Measurements from ENCODE around the gene C1orf116. TPM values are rescaled to one million over a fixed set of nuclear protein-coding genes. Genes with fewer than 3 reads are reported as not detected.

Gene C1orf116
- total and polyA plus RNA-seq, 4 donors, result 0.27 to 0.79 (median 0.46) TPM

DNA sequence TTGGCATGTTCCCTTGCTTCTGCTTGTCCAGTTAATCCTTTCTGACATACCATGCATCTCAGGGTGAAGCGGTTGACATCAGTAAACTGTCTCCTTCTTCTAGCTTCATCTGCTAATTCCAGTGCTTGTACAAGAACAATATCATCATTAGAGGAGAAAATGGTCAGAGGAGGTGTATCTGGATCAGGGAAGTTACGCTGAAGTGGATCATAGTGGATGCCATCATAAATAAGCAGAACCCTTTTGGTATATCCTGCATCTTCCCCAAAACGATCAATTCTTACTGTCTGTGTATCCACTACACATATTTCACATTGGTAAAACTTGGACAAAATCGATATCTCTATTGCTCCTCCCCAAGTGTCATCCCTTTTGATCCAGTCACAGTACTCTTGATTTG is 16.5 kb upstream of the C1orf116 start:
- 83% methylated on average over 4 of the region's 4 CpGs for WGBS
- H3K27ac ChIP-seq (ENCODE audit: low read depth in 1 of 2, low read length in 2 of 2), result no peak overlapping the region
- H3K4me1 ChIP-seq (ENCODE audit: control insufficient read depth in 4 of 4, insufficient read depth in 4 of 4, low read length in 3 of 4), result peaks cover 1 to 39% (median 12%) of the 10 kb centered on the region in 4 donors

DNA sequence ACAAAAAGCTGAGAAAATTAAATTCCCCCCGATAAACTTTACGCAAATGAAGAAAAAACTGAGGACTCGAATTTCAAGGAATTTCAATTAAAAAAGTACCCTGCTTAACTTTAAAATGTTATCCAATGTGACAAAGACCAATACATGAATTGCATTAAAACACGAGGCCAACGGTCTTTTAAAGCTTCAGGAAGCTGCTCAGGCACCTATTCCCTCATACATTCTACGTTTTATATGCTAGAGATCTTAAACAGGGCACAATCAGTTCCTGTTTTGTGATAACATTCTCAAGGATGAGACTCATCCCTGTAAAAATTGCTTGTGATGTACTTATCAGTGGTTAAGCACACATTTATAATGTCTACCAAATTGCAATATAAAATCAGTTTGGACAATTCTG is 15.5 kb upstream of the C1orf116 start:
- no peak overlapping the region for H3K27ac ChIP-seq (ENCODE audit: low read depth in 1 of 2, low read length in 2 of 2)
- WGBS, result 90% methylated on average over 6 of the region's 6 CpGs
- H3K4me3 ChIP-seq (ENCODE audit: low read depth in 1 of 3, low read length in 3 of 3), result no peak overlapping the region
- no peaks in the 10 kb centered on the region for H3K9me3 ChIP-seq (ENCODE audit: control insufficient read depth in 4 of 4, low read length in 3 of 4)
- H3K27me3 ChIP-seq (ENCODE audit: control insufficient read depth in 4 of 4, insufficient read depth in 4 of 4, low read length in 3 of 4), result no peaks in the 10 kb centered on the region
- H3K4me1 ChIP-seq (ENCODE audit: control insufficient read depth in 4 of 4, insufficient read depth in 4 of 4, low read length in 3 of 4), result peaks cover 3 to 43% (median 12%) of the 10 kb centered on the region in 4 donors
- DNase-seq (ENCODE audit: low spot score), result no peak
- H3K36me3 ChIP-seq (ENCODE audit: control insufficient read depth in 4 of 4, insufficient read depth in 3 of 4, low read depth in 1 of 4, low read length in 3 of 4), result peaks cover under 1 to 19% (median 3%) of the 10 kb centered on the region in 4 donors
- no peak overlapping the region for H3K9ac ChIP-seq (ENCODE audit: low read depth in 1 of 2, low read length in 2 of 2)
- no peak for TF ChIP-seq SP1 (IDR thresholded peaks at IDR 0.05)

More for the DNA sequence above, 16.5 kb upstream of the C1orf116 start:
- peak; percentile 30 for DNase-seq (ENCODE audit: low spot score)
- Histone ChIP-seq H3K4me3 (ENCODE audit: low read depth in 1 of 3, low read length in 3 of 3) (no peak overlapping the region), H3K27me3 (ENCODE audit: control insufficient read depth in 4 of 4, insufficient read depth in 4 of 4, low read length in 3 of 4) (no peaks in the 10 kb centered on the region), H3K9me3 (ENCODE audit: control insufficient read depth in 4 of 4, low read length in 3 of 4) (no peaks in the 10 kb centered on the region), H3K36me3 (ENCODE audit: control insufficient read depth in 4 of 4, insufficient read depth in 3 of 4, low read depth in 1 of 4, low read length in 3 of 4) (peaks cover 0 to 19% (median 3%) of the 10 kb centered on the region in 4 donors), H3K9ac (ENCODE audit: low read depth in 1 of 2, low read length in 2 of 2) (peak overlapping the region; percentile 8 to 95)
- TF ChIP-seq TAF1 (conservative IDR thresholded peaks at IDR 0.05) (no peak), GABPA (IDR thresholded peaks at IDR 0.05 in 1 of 2, conservative IDR thresholded peaks at IDR 0.05 in 1 of 2) (no peak), RXRA (IDR thresholded peaks at IDR 0.05) (no peak), EGR1 (IDR thresholded peaks at IDR 0.05; ENCODE audit: low read depth in 2 of 2) (no peak), JUND (IDR thresholded peaks at IDR 0.05) (no peak), HNF4A (conservative IDR thresholded peaks at IDR 0.05) (no peak), HNF4G (IDR thresholded peaks at IDR 0.05) (no peak), YY1 (IDR thresholded peaks at IDR 0.05) (no peak), NR2F2 (IDR thresholded peaks at IDR 0.05) (no peak)
- TF ChIP-seq, protein P1, sequence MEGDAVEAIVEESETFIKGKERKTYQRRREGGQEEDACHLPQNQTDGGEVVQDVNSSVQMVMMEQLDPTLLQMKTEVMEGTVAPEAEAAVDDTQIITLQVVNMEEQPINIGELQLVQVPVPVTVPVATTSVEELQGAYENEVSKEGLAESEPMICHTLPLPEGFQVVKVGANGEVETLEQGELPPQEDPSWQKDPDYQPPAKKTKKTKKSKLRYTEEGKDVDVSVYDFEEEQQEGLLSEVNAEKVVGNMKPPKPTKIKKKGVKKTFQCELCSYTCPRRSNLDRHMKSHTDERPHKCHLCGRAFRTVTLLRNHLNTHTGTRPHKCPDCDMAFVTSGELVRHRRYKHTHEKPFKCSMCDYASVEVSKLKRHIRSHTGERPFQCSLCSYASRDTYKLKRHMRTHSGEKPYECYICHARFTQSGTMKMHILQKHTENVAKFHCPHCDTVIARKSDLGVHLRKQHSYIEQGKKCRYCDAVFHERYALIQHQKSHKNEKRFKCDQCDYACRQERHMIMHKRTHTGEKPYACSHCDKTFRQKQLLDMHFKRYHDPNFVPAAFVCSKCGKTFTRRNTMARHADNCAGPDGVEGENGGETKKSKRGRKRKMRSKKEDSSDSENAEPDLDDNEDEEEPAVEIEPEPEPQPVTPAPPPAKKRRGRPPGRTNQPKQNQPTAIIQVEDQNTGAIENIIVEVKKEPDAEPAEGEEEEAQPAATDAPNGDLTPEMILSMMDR (IDR thresholded peaks at IDR 0.05; ENCODE audit: low read depth, low read length, missing input control), result no peak
- TF ChIP-seq, protein P2, sequence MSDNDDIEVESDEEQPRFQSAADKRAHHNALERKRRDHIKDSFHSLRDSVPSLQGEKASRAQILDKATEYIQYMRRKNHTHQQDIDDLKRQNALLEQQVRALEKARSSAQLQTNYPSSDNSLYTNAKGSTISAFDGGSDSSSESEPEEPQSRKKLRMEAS (IDR thresholded peaks at IDR 0.05), result no peak

DNA sequence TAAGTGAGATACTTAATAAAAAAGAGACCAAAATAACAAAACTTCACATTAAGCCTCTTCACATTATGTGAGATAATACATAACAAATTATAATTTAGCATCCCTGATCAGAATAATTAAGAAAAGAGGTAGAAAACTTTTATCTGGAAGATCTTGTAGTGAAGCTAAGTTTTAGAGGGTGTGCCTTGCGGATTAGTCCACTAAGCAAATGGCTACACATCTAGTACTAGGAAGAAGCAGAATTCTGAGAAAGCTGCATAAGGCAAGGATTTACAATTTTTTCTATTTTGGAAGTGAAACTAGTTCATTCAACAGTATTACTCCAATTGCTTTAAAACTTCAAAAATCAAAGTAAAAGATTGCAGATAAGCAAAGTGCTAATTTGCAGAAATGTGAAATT is 14.9 kb upstream of the C1orf116 start:
- Histone ChIP-seq H3K9ac (ENCODE audit: low read depth in 1 of 2, low read length in 2 of 2) (no peak overlapping the region), H3K36me3 (ENCODE audit: control insufficient read depth in 4 of 4, insufficient read depth in 3 of 4, low read depth in 1 of 4, low read length in 3 of 4) (peaks cover 2 to 19% (median 3%) of the 10 kb centered on the region in 4 donors), H3K9me3 (ENCODE audit: control insufficient read depth in 4 of 4, low read length in 3 of 4) (no peaks in the 10 kb centered on the region), H3K4me1 (ENCODE audit: control insufficient read depth in 4 of 4, insufficient read depth in 4 of 4, low read length in 3 of 4) (peaks cover 3 to 40% (median 12%) of the 10 kb centered on the region in 4 donors), H3K4me3 (ENCODE audit: low read depth in 1 of 3, low read length in 3 of 3) (no peak overlapping the region), H3K27ac (ENCODE audit: low read depth in 1 of 2, low read length in 2 of 2) (no peak overlapping the region), H3K27me3 (ENCODE audit: control insufficient read depth in 4 of 4, insufficient read depth in 4 of 4, low read length in 3 of 4) (no peaks in the 10 kb centered on the region)
- DNase-seq (ENCODE audit: low spot score), result no peak
- TF ChIP-seq, protein P2 (IDR thresholded peaks at IDR 0.05), result no peak
- TF ChIP-seq, protein P3, sequence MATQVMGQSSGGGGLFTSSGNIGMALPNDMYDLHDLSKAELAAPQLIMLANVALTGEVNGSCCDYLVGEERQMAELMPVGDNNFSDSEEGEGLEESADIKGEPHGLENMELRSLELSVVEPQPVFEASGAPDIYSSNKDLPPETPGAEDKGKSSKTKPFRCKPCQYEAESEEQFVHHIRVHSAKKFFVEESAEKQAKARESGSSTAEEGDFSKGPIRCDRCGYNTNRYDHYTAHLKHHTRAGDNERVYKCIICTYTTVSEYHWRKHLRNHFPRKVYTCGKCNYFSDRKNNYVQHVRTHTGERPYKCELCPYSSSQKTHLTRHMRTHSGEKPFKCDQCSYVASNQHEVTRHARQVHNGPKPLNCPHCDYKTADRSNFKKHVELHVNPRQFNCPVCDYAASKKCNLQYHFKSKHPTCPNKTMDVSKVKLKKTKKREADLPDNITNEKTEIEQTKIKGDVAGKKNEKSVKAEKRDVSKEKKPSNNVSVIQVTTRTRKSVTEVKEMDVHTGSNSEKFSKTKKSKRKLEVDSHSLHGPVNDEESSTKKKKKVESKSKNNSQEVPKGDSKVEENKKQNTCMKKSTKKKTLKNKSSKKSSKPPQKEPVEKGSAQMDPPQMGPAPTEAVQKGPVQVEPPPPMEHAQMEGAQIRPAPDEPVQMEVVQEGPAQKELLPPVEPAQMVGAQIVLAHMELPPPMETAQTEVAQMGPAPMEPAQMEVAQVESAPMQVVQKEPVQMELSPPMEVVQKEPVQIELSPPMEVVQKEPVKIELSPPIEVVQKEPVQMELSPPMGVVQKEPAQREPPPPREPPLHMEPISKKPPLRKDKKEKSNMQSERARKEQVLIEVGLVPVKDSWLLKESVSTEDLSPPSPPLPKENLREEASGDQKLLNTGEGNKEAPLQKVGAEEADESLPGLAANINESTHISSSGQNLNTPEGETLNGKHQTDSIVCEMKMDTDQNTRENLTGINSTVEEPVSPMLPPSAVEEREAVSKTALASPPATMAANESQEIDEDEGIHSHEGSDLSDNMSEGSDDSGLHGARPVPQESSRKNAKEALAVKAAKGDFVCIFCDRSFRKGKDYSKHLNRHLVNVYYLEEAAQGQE (IDR thresholded peaks at IDR 0.05), result no peak
- TF ChIP-seq TAF1 (conservative IDR thresholded peaks at IDR 0.05) (no peak), HNF4A (conservative IDR thresholded peaks at IDR 0.05) (no peak), RAD21 (IDR thresholded peaks at IDR 0.05) (no peak)
- WGBS, result 97% methylated on average over 1 of the region's 1 CpG
